Measurements from ENCODE around the gene TTC23L.

Gene TTC23L

GRCh38 chr5:34842554-34842953, 3.6 kb downstream of the TTC23L start:
- no peak overlapping the region for H3K4me3 ChIP-seq (ENCODE audit: low read depth, low read length)
- no peak for DNase-seq (ENCODE audit: low read depth, low spot score)
- TF ChIP-seq CTCF (IDR thresholded peaks at IDR 0.05; ENCODE audit: low read depth, low read length), result no peak
- in situ Hi-C loops (cut with HindIII; ENCODE audit: low sequenced_read_pairs), result no loop called here

GRCh38 chr5:34843497-34843896, 4.5 kb downstream of the TTC23L start:
- DNase-seq (ENCODE audit: low read depth, low spot score), result no peak
- in situ Hi-C loops (cut with HindIII; ENCODE audit: low sequenced_read_pairs), result no loop called here
- no peak overlapping the region for H3K4me3 ChIP-seq (ENCODE audit: low read depth, low read length)
- no peak for TF ChIP-seq CTCF (IDR thresholded peaks at IDR 0.05; ENCODE audit: low read depth, low read length)

- in situ Hi-C loops (cut with HindIII; ENCODE audit: low sequenced_read_pairs), result no loop called here
- no peak overlapping the region for H3K4me3 ChIP-seq (ENCODE audit: low read depth, low read length)
- no peak for TF ChIP-seq CTCF (IDR thresholded peaks at IDR 0.05; ENCODE audit: low read depth, low read length)
- DNase-seq (ENCODE audit: low read depth, low spot score), result no peak
Measured at GRCh38 chr5:34844106-34844505, 5.1 kb downstream of the TTC23L start.

- no peak for DNase-seq (ENCODE audit: low read depth, low spot score)
- in situ Hi-C loops (cut with HindIII; ENCODE audit: low sequenced_read_pairs), result no loop called here
- no peak for TF ChIP-seq CTCF (IDR thresholded peaks at IDR 0.05; ENCODE audit: low read depth, low read length)
- H3K4me3 ChIP-seq (ENCODE audit: low read depth, low read length), result no peak overlapping the region
Measured at GRCh38 chr5:34844999-34845398, 6.0 kb downstream of the TTC23L start.

GRCh38 chr5:34847056-34847455, 8.1 kb downstream of the TTC23L start:
- no peak for TF ChIP-seq CTCF (IDR thresholded peaks at IDR 0.05; ENCODE audit: low read depth, low read length)
- DNase-seq (ENCODE audit: low read depth, low spot score), result no peak
- in situ Hi-C loops (cut with HindIII; ENCODE audit: low sequenced_read_pairs), result no loop called here
- H3K4me3 ChIP-seq (ENCODE audit: low read depth, low read length), result no peak overlapping the region

GRCh38 chr5:34847552-34847951, 8.6 kb downstream of the TTC23L start:
- no peak for DNase-seq (ENCODE audit: low read depth, low spot score)
- no peak for TF ChIP-seq CTCF (IDR thresholded peaks at IDR 0.05; ENCODE audit: low read depth, low read length)
- in situ Hi-C loops (cut with HindIII; ENCODE audit: low sequenced_read_pairs), result no loop called here
- no peak overlapping the region for H3K4me3 ChIP-seq (ENCODE audit: low read depth, low read length)

- in situ Hi-C loops (cut with HindIII; ENCODE audit: low sequenced_read_pairs), result no loop called here
- no peak for TF ChIP-seq CTCF (IDR thresholded peaks at IDR 0.05; ENCODE audit: low read depth, low read length)
- DNase-seq (ENCODE audit: low read depth, low spot score), result no peak
- no peak overlapping the region for H3K4me3 ChIP-seq (ENCODE audit: low read depth, low read length)
Measured at GRCh38 chr5:34848230-34848629, 9.3 kb downstream of the TTC23L start.

Measured in astrocyte of the spinal cord (primary cell).